ENCODE measurements around the gene PCGF1.
"Not testable (repeated sequence)": the region's sequence is repeated elsewhere in the genome, so short reads cannot be mapped to it uniquely, and the experiment has no call there.

The PCGF1 gene

GRCh38 chr2:74474481-74474880, 33.0 kb downstream of the PCGF1 start:
- POLR2A ChIA-PET (ENCODE audit: low non-redundant PET): no interaction called here
- no peak for DNase-seq (ENCODE audit: low spot score)

GRCh38 chr2:74472945-74473258, 34.6 kb downstream of the PCGF1 start:
- POLR2A ChIA-PET (ENCODE audit: low non-redundant PET): interaction anchor here (0.6 to 1.5 kb wide), 3 partner anchors 8 to 10 kb away, joined by 3 to 7 read pairs (median 3); partner anchors contain the start of genes CCDC142 and TTC31
- TF ChIP-seq CTCF (conservative IDR thresholded peaks at IDR 0.05; ENCODE audit: low read depth): no peak
- CTCF ChIA-PET: interaction anchor here (1.0 kb wide), 1 partner anchor 10 kb away, joined by 6 read pairs; the partner anchor contains the start of genes CCDC142 and TTC31
- peak overlapping the region; percentile 97 for H3K27ac ChIP-seq
- DNase-seq (ENCODE audit: low spot score): no peak

More at GRCh38 chr2:74474481-74474880, 33.0 kb downstream of the PCGF1 start:
- H3K27ac ChIP-seq: peak overlapping the region; percentile 97
- CTCF ChIA-PET: interaction anchor here (0.6 kb wide), 1 partner anchor 9 kb away, joined by 4 read pairs; no protein-coding TSS in a partner anchor
- no peak for TF ChIP-seq CTCF (conservative IDR thresholded peaks at IDR 0.05; ENCODE audit: low read depth)

- peak; percentile 60 for DNase-seq (ENCODE audit: low spot score)
- TF ChIP-seq CTCF (conservative IDR thresholded peaks at IDR 0.05; ENCODE audit: low read depth): no peak
- POLR2A ChIA-PET (ENCODE audit: low non-redundant PET): interaction anchor here (0.6 to 1.5 kb wide), 3 partner anchors 8 to 10 kb away, joined by 3 to 7 read pairs (median 3); partner anchors contain the start of genes CCDC142 and TTC31
- CTCF ChIA-PET: interaction anchor here (0.6 to 1.1 kb wide), 3 partner anchors 10 to 34 kb away, joined by 3 to 6 read pairs (median 4); partner anchors contain the start of genes CCDC142 and TTC31
- peak within 1 kb of the TSS; percentile 97 for H3K27ac ChIP-seq
Measured at GRCh38 chr2:74472086-74472944, 35.2 kb downstream of the PCGF1 start, which contains the start of gene MRPL53. TSS of gene MRPL53 (minus strand) at chr2:74472680. CDS start at chr2:74472660, 20 bp downstream.

GRCh38 chr2:74471332-74472065, 36.0 kb downstream of the PCGF1 start:
- no peak for DNase-seq (ENCODE audit: low spot score)
- H3K27ac ChIP-seq: peak overlapping the region; percentile 97
- CTCF ChIA-PET: interaction anchor here (0.5 to 1.1 kb wide), 5 partner anchors 9 to 30 kb away, joined by 3 to 5 read pairs (median 3); partner anchors contain the start of gene TTC31
- TF ChIP-seq CTCF (conservative IDR thresholded peaks at IDR 0.05; ENCODE audit: low read depth): no peak
- POLR2A ChIA-PET (ENCODE audit: low non-redundant PET): interaction anchor here (0.5 to 0.9 kb wide), 3 partner anchors 13 to 33 kb away, joined by 3 to 6 read pairs (median 5); partner anchors contain the start of genes LBX2 and WBP1

- CTCF ChIA-PET: interaction anchor here (0.5 to 0.7 kb wide), 3 partner anchors 8 to 29 kb away, joined by 3 to 5 read pairs (median 3); no protein-coding TSS in a partner anchor
- peak overlapping the region; percentile 97 for H3K27ac ChIP-seq
- POLR2A ChIA-PET (ENCODE audit: low non-redundant PET): interaction anchor here (0.9 kb wide), 1 partner anchor 12 kb away, joined by 3 read pairs; the partner anchor contains the start of gene WBP1
- DNase-seq (ENCODE audit: low spot score): not testable (repeated sequence)
Measured at GRCh38 chr2:74470742-74471141, 36.8 kb downstream of the PCGF1 start.

GRCh38 chr2:74464406-74464805, 43.1 kb downstream of the PCGF1 start:
- TF ChIP-seq CTCF (conservative IDR thresholded peaks at IDR 0.05; ENCODE audit: low read depth): no peak
- ChIA-PET CTCF (no interaction called here), POLR2A (ENCODE audit: low non-redundant PET) (no interaction called here)
- no peak for DNase-seq (ENCODE audit: low spot score)
- peak overlapping the region; percentile 81 for H3K27ac ChIP-seq

Measured in RWPE1 (cell line).